AML-193 (cell line): ENCODE measurements around the gene FBP2.
A peak's percentile ranks its signal among the peaks of the same experiment; 100 is the strongest.
"Not testable (repeated sequence)": the region's sequence is repeated elsewhere in the genome, so short reads cannot be mapped to it uniquely, and the experiment has no call there.

Experiments
- DNase-seq, 2 experiments: peaks; one replicate each; lab custom pipeline; 2025; lab: John Stamatoyannopoulos, UW

FBP2 gene

GRCh38 chr9:94563548-94563947 is 30.1 kb downstream of the FBP2 start:
- peak; percentile 5 to 22 for DNase-seq

DNA sequence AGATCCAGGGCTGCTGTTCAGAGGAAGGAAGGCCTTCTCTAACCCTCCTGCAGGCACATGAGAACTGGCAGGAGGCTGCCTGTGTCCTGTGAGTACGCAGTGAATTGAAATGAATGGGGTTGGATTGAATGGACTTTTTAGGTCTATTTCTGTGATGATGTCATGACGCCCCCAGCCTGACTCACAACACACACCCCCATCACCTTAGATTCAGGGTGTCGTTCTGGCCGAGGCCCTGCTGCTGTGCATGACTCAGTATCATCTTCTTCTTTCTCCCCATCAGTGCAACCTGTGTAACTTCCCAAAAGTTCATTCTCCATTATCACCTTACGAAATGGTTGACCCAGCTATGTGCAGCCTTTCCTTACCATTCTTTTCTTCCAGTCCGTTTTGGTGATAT is 33.4 kb downstream of the FBP2 start:
- no peak for DNase-seq

- DNase-seq, result no peak
These were observed 36.2 kb downstream of the FBP2 start for GRCh38 chr9:94557376-94557775.

DNA sequence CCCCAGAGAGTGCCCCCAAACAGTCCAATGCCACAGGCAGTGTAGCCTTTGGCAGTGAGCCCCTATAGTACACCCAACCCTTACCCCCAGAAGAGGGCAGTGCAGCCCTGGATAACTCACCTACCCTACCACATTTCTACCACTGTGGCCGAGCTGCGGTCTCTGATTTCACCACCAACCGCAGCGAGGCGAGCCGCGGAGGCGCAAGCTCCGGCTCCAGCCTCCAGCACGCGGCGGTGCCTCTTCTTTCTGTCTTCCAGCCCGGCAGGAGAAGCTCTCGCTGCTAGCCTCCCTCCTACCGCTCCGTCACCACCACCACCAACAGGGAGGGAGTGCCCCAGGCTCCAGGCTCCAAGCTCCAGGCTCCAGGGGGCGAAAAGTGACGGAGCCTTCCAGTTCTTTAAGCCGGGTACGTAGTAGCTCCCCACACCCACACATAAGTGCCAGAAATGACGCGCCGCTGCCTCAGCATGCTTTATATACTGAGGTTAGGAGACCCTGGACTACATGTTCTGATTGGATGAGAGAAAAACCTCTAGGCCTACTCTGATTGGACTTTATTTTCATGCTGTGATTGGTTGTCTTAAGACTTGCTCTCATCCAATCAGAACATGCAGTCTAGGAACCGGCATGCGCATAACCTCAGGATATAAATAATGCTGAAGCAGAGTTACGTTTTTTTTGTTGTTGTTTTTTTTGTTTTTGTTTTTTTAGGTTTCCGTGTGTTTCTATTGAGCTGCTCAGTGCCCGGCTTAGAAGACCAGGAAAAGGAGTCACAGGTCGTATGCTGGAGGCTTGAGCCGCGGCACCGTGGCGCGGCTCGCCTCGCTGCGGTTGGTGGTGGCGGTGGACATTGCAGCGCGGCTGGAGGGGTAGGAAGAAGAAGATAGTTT is 38.9 kb downstream of the FBP2 start, which contains the start of gene PCAT7:
TSS of gene PCAT7 (plus strand) at position 645 of the 893 bp plus-strand sequence.
- DNase-seq, result peak; percentile 49 to 67

GRCh38 chr9:94554078-94554438 is 39.6 kb downstream of the FBP2 start:
- DNase-seq, result no peak

GRCh38 chr9:94553029-94553938 is 40.3 kb downstream of the FBP2 start:
- DNase-seq, result no peak

DNA sequence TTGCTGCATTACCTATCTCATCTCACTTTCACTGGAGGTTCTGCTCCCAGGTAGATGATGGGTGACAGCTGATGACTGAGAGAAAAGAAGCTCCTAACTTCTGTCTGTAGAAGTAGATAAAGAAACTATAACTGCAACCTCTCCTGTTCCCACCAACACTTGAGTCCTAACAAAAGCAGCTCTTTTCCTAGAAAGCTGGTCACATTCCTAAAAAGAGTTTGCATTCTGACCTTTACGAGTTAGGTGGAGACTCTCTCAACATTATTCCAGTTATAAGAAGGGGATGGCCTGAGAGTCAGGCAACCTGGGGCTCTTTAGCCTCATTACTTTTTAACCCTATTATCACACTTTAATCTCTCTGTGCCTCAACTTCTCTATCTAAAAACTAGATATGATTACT is 47.7 kb downstream of the FBP2 start:
- DNase-seq, result no peak

DNA sequence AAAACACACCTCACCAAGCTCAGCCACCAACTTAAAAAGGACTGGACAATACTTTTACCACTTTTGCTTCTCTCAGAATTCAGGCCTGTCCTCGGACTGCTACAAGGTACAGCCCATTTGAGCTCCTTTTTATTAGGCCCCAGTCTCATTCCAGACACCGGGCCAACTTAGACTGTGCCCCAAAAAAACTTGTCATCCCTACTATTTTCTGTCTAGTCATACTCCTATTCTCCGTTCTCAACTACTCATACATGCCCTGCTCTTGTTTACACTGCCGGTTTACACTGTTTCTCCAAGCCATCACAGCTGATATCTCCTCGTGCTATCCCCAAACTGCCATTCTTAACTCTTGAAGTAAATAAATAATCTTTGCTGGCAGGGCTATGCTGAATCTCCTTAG is 49.3 kb downstream of the FBP2 start:
- DNase-seq, result not testable (repeated sequence)

GRCh38 chr9:94538908-94539307 is 54.7 kb downstream of the FBP2 start:
- DNase-seq, result no peak

- no peak for DNase-seq
These were observed 58.7 kb downstream of the FBP2 start for GRCh38 chr9:94534901-94535300.

DNA sequence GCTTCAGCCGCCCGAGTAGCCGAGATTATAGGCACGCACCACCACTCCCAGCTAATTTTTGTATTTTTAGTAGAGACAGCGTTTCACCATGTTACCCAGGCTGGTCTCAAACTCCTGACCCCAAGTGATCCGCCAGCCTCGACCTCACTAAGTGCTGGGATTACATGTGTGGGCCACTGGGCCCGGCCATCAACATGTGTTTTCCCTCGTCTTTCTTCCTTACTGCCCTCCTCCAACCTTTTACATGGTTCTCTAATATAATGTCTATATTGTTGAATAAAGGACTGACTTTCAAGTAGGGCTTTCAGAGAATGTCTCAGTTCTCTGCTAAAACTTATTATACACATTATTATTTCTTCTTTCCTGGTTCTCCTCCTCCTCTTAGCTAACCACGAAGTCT is 60.0 kb downstream of the FBP2 start:
- no peak for DNase-seq

GRCh38 chr9:94533155-94533554 is 60.5 kb downstream of the FBP2 start:
- DNase-seq, result no peak

- DNase-seq, result no peak
These were observed 64.7 kb downstream of the FBP2 start for GRCh38 chr9:94528886-94529285.

GRCh38 chr9:94526951-94527350 is 66.7 kb downstream of the FBP2 start:
- no peak for DNase-seq

DNA sequence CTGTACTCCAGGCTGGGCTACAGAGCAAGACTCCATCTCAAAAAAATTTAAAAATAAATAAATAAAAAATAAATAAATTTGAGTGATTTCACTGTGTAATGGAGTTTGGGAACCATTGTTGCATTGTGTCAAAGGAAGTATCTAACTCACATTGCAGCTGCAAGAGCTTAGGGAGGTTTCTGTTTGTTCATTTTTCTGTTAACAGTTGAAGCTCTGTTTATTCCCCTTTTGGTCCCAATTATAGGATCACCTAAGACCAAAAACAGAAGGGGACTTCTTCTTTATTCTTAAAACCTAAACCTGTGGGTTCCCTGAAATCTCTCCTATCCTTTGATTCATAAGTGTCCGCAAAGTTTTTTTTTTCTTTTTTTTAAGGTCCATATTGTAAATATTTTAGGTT is 67.4 kb downstream of the FBP2 start:
- no peak for DNase-seq

- DNase-seq, result no peak
These were observed 68.1 kb downstream of the FBP2 start for GRCh38 chr9:94525396-94526035.

DNA sequence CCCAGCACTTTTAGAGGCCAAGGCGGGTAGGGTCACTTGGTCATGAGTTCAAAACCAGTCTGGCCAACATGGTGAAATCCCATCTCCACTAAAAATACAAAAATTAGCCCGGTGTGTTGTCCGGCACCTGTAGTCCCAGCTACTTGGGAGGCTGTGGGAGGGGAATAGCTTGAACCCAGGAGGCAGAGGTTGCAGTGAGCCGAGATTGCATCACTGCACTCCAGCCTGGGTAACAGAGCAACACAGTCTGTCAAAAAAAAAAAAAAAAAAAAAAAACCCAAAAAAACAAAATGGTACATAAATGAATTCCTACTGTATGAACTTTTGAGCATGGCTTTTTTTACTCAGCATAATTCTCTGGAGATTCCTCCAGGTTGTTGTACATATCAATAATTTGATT is 76.4 kb downstream of the FBP2 start:
- no peak for DNase-seq

DNA sequence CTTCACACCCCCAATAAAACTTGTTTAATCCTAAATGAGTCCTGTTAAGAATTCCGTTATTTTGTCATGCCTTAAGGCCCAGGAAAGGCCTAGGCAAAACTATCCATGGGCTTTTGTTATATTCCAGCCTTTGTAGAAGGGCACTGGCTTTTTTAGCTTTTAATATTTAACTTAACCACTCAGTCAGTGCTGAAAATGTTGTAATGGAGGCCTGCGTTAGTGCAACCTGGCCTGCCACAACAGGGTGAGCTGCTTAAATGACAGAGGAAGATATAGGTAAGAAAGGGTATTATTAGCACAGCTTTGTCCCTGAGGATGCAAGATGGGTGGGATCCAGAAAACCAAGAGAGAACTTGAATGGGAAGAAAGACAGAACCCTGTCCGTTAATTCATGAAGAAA is 78.9 kb downstream of the FBP2 start:
- no peak for DNase-seq

- DNase-seq, result no peak
These were observed 81.7 kb downstream of the FBP2 start for GRCh38 chr9:94511955-94512265.

GRCh38 chr9:94511134-94511954 is 82.3 kb downstream of the FBP2 start:
- no peak for DNase-seq
